Endothelial cell of umbilical vein (primary cell): ENCODE measurements around the gene P2RX3. TPM values are rescaled to one million over a fixed set of nuclear protein-coding genes. Genes with fewer than 3 reads are reported as not detected.

ENCODE experiments used
- BruUV-seq: library from RNA; stranded (reverse); fragments of 400-500 nt; replicated peaks from 2 replicates; lab custom pipeline; 2021; lab: Mats Ljungman, UMichigan
- CTCF ChIA-PET: fragments of 300-600, 350-600 bp; sonication (Branson Sonifier 250); formaldehyde crosslinking; loops from one replicate; lab custom pipeline; 2021; ENCODE audit warnings: antibody characterized with exemption, inconsistent platforms; lab: Charles Lee
- POLR2A ChIA-PET: fragments of 300-600, 350-600 bp; sonication (Branson Sonifier 250); formaldehyde crosslinking; loops from one replicate; lab custom pipeline; 2021; ENCODE audit warnings: antibody characterized with exemption, inconsistent platforms; lab: Charles Lee
- DNase-seq: peaks from one replicate; pipeline ENCODE4 v3.0.0-alpha.2; 2011; ENCODE audit warnings: low read depth, low spot score
- FAIRE-seq: peaks from 2 replicates; lab custom pipeline; 2011; peaks lifted over from hg19 to GRCh38; lab: Jason Lieb, UNC
- H2AFZ ChIP-seq: 2 replicates; pipeline ENCODE4 v1.6.0; 2012; ENCODE audit warnings: low read depth, low read length, control low read depth, inconsistent platforms
- H3K27ac ChIP-seq: 2 replicates; pipeline ENCODE4 v1.5.1; 2011; ENCODE audit warnings: low read depth, mild to moderate bottlenecking, control low read depth, low read length, moderate library complexity; ENCODE audit not compliant: insufficient read depth
- H3K27me3 ChIP-seq, 2 experiments: 2 replicates each; pipeline versions ENCODE4 v1.6.0 to v1.6.1; 2011; ENCODE audit warnings: low read length in 2 of 2, mixed read lengths in 1 of 2; ENCODE audit not compliant: control insufficient read depth in 2 of 2, insufficient read depth in 2 of 2
- H3K36me3 ChIP-seq, 2 experiments: 2 replicates in 1 of 2; 3 replicates in 1 of 2; pipeline ENCODE4 v1.5.1; 2011; ENCODE audit warnings: low read length in 2 of 2, mild to moderate bottlenecking in 1 of 2, moderate library complexity in 1 of 2; ENCODE audit not compliant: control insufficient read depth in 2 of 2, insufficient read depth in 2 of 2; ENCODE audit errors: extremely low read depth in 1 of 2
- H3K4me1 ChIP-seq: 3 replicates; pipeline ENCODE4 v1.5.1; 2011; ENCODE audit warnings: mild to moderate bottlenecking, low read length; ENCODE audit not compliant: control insufficient read depth, insufficient read depth; ENCODE audit errors: extremely low read depth
- H3K4me2 ChIP-seq: 2 replicates; pipeline ENCODE4 v1.6.1; 2011; ENCODE audit warnings: low read length, control low read depth, mixed read lengths; ENCODE audit not compliant: insufficient read depth
- H3K4me3 ChIP-seq, 3 experiments: fragments of 200-600 bp in 1 of 3; sonication (generic), shearing (Covaris generic) in 1 of 3; replicated peaks in 1 of 3; 2 replicates each; pipeline ENCODE4 v1.5.1; 2011 to 2016; ENCODE audit warnings: control low read depth in 3 of 3, low read length in 3 of 3, mild to moderate bottlenecking in 2 of 3, inconsistent platforms in 1 of 3, low read depth in 1 of 3, moderate library complexity in 1 of 3; ENCODE audit not compliant: insufficient read depth in 1 of 3
- H3K79me2 ChIP-seq: 2 replicates; pipeline ENCODE4 v1.6.0; 2012; ENCODE audit warnings: low read length, inconsistent platforms; ENCODE audit not compliant: control insufficient read depth, insufficient read depth
- H3K9ac ChIP-seq: replicated peaks from 2 replicates; pipeline ENCODE3; 2011; ENCODE audit warnings: low read length, control low read depth; ENCODE audit not compliant: insufficient read depth; ENCODE audit errors: extremely low read depth
- H3K9me1 ChIP-seq: replicated peaks from 3 replicates; pipeline ENCODE4 v1.6.0; 2011; ENCODE audit warnings: mild to moderate bottlenecking, low read length; ENCODE audit not compliant: control insufficient read depth, insufficient read depth; ENCODE audit errors: extremely low read depth
- H3K9me3 ChIP-seq: replicated peaks from 2 replicates; pipeline ENCODE4 v1.5.1; 2012; ENCODE audit warnings: low read length, inconsistent platforms; ENCODE audit not compliant: control insufficient read depth, insufficient read depth
- H4K20me1 ChIP-seq: replicated peaks from 2 replicates; pipeline ENCODE3; 2011; ENCODE audit warnings: mild to moderate bottlenecking, low read length; ENCODE audit not compliant: control insufficient read depth, insufficient read depth; ENCODE audit errors: extremely low read depth
- EZH2 ChIP-seq: IDR thresholded peaks from 2 replicates; pipeline ENCODE4 v1.6.1; 2012; ENCODE audit warnings: borderline replicate concordance, low read depth, mild to moderate bottlenecking, moderate library complexity, low read length, inconsistent platforms; ENCODE audit not compliant: severe bottlenecking
- FOS ChIP-seq: IDR thresholded peaks from 2 replicates; pipeline ENCODE4 v1.6.1; 2011; ENCODE audit warnings: mild to moderate bottlenecking, low read length, moderate library complexity, borderline replicate concordance; ENCODE audit not compliant: insufficient read depth
- GATA2 ChIP-seq: IDR thresholded peaks from 2 replicates; pipeline ENCODE4 v1.7.0; 2011; ENCODE audit warnings: low read depth, mild to moderate bottlenecking, moderate library complexity, mixed read lengths, low read length; ENCODE audit not compliant: insufficient read length, insufficient read depth
- JUN ChIP-seq: IDR thresholded peaks from 2 replicates; pipeline ENCODE4 v1.6.1; 2011; ENCODE audit warnings: borderline replicate concordance, low read depth; ENCODE audit not compliant: insufficient read length, insufficient read depth
- MYC ChIP-seq: IDR thresholded peaks from one replicate; pipeline ENCODE4 v1.6.1; 2011; ENCODE audit warnings: mild to moderate bottlenecking, low read depth, low read length
- POLR2A ChIP-seq: IDR thresholded peaks from 2 replicates; pipeline ENCODE4 v1.6.1; 2012; ENCODE audit warnings: low read depth, mild to moderate bottlenecking, control low read depth, low read length
- POLR2AphosphoS5 ChIP-seq: IDR thresholded peaks from 2 replicates; pipeline ENCODE4 v1.6.1; 2012; ENCODE audit warnings: low read depth, mild to moderate bottlenecking, control low read depth, low read length, moderate library complexity; ENCODE audit not compliant: insufficient read depth
- dilution Hi-C: fragments of 300-500 bp; cut with MboI; formaldehyde crosslinking; loops from one replicate; pipeline ENCODE4 v1.15.0; 2019; ENCODE audit warnings: low sequenced_read_pairs; ENCODE audit not compliant: extremely low pct_ligation_motif_present
- intact Hi-C: fragments of 100-400 bp; cut with micrococcal nuclease; formaldehyde crosslinking; loops from one replicate; pipeline ENCODE4 v1.10.0; 2022
- polyA plus RNA-seq, 4 experiments: library from polyadenylated mRNA; depleted of rRNA in 3 of 4; stranded (reverse) in 3 of 4; unstranded in 1 of 4; fragments of >200 nt; gene quantifications; 2 replicates each; pipeline versions ENCODE4 v1.2.1 to v1.2.3, GENCODE V29; 2011 to 2012; ENCODE audit warnings: missing spikeins in 1 of 4
- total RNA-seq: library from RNA; stranded (reverse); gene quantifications from 2 replicates; pipeline ENCODE4 v1.2.3, GENCODE V29; 2021
- TF ChIP-seq, protein P1 (sequence below), 2 donors: IDR thresholded peaks; 1 replicate in 1 of 2; 2 replicates in 1 of 2; pipeline ENCODE4 v1.5.1; 2011; ENCODE audit warnings: low read length in 2 of 2, mild to moderate bottlenecking in 2 of 2, moderate library complexity in 2 of 2, control low read depth in 1 of 2, inconsistent platforms in 1 of 2, low read depth in 1 of 2; ENCODE audit not compliant: insufficient read depth in 1 of 2; ENCODE audit errors: extremely low read depth in 1 of 2
- TF ChIP-seq, protein P2 (sequence below): IDR thresholded peaks from 2 replicates; pipeline ENCODE4 v1.6.1; 2011; ENCODE audit not compliant: insufficient read depth, insufficient read length

Gene P2RX3
- total and polyA plus RNA-seq, 2 donors (not counting 3 experiments of a cell fraction or from before 2014, with no cell fraction given): not detected

DNA sequence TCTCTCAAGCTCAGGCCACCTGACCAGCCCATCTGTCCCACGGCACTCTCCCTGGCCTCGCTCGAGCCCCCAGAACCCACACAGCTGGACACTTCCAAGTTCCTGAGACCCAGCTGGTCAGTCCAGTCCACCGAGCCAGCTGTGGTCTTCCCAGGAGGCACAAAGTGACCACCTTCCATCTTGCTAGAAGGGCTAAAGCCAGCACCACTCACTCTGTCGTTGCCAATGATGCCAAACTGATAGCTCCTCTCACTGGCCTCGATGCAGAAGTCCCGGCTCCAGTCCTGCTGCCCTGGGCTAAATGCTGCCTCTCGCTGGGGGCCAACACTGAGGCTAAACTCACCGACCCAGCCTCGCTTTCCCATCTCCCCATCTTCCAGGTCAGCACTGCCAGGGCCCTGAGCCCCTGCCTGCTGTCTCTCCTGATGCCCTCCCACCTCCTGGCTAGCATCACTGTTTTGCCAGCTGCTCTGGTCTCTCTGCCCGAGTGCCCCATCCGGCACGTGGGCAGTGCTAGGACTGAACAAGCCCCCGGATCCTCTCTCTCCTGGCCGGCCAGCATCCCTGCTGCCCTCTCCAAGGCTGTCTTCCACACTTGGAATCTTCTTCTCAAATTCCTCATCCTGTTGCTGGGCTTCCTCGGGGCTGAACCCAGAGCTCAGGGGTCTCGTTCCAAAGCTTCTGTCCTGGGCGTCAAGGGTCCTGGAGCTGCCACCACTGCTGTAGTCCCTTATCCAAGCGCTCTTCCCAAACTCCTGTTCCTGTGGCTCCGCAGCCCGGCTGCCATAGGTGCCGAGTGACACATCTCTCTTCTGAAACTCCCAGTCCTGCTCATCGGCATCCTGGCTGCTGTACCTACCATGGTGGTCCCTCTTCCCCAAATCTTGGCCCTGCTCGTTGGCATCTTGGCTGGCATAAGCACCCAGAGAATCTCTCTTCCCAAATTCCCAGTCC lies 28.8 kb upstream of the P2RX3 start:
- dilution Hi-C loops: no loop called here
- CTCF ChIA-PET: interaction anchor here (2.9 kb wide), 1 partner anchor 60 kb away, joined by 11 read pairs; no protein-coding TSS in a partner anchor
- no peak overlapping the region for H3K4me2 ChIP-seq

More for the DNA sequence above, 28.8 kb upstream of the P2RX3 start:
- H4K20me1 ChIP-seq: no peaks in the 10 kb centered on the region
- H3K79me2 ChIP-seq: peaks cover 49% of the 10 kb centered on the region
- no peak overlapping the region for H3K9ac ChIP-seq
- DNase-seq (no peak), FAIRE-seq (no peak)
- no peaks in the 10 kb centered on the region for H3K9me1 ChIP-seq
- intact Hi-C loops: loop anchor here (2.0 to 10.0 kb wide), 2 partner anchors 61 to 1265 kb away; partner anchors contain the start of genes LPXN and ZFP91
- peaks cover 18% of the 10 kb centered on the region for H3K4me1 ChIP-seq
- H2AFZ ChIP-seq: no peak overlapping the region
- H3K4me3 ChIP-seq: no peak overlapping the region
- H3K9me3 ChIP-seq: no peaks in the 10 kb centered on the region
- H3K27me3 ChIP-seq: no peaks in the 10 kb centered on the region
- POLR2A ChIA-PET: interaction anchor here (0.9 to 1.3 kb wide), 2 partner anchors 16 to 20 kb away, joined by 3 read pairs; no protein-coding TSS in a partner anchor
- TF ChIP-seq GATA2: no peak
- TF ChIP-seq JUN: no peak
- TF ChIP-seq, protein P1, sequence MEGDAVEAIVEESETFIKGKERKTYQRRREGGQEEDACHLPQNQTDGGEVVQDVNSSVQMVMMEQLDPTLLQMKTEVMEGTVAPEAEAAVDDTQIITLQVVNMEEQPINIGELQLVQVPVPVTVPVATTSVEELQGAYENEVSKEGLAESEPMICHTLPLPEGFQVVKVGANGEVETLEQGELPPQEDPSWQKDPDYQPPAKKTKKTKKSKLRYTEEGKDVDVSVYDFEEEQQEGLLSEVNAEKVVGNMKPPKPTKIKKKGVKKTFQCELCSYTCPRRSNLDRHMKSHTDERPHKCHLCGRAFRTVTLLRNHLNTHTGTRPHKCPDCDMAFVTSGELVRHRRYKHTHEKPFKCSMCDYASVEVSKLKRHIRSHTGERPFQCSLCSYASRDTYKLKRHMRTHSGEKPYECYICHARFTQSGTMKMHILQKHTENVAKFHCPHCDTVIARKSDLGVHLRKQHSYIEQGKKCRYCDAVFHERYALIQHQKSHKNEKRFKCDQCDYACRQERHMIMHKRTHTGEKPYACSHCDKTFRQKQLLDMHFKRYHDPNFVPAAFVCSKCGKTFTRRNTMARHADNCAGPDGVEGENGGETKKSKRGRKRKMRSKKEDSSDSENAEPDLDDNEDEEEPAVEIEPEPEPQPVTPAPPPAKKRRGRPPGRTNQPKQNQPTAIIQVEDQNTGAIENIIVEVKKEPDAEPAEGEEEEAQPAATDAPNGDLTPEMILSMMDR (IDR thresholded peaks at IDR 0.05; ENCODE audit: extremely low read depth in 1 of 2, insufficient read depth in 1 of 2, low read depth in 1 of 2, low read length in 2 of 2): no peak
- TF ChIP-seq FOS: no peak
- no peak for TF ChIP-seq POLR2AphosphoS5
- TF ChIP-seq EZH2: no peak
- TF ChIP-seq POLR2A: no peak
- no peak for TF ChIP-seq MYC
- TF ChIP-seq, protein P2, sequence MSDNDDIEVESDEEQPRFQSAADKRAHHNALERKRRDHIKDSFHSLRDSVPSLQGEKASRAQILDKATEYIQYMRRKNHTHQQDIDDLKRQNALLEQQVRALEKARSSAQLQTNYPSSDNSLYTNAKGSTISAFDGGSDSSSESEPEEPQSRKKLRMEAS: no peak
- no peak overlapping the region for H3K27ac ChIP-seq
- BruUV-seq: TSS peak; percentile 11
- peaks cover 11 to 25% of the 10 kb centered on the region in 2 experiments for H3K36me3 ChIP-seq
